SJSA1 (cell line): Measurements from ENCODE around the gene ZSCAN25. TPM values are rescaled to one million over a fixed set of nuclear protein-coding genes. Genes with fewer than 3 reads are reported as not detected.

ENCODE experiments used
- DNase-seq, 2 experiments: peaks; one replicate each; pipeline ENCODE4 v3.0.0-alpha.2; 2015 to 2020; ENCODE audit warnings: low spot score in 2 of 2, low read depth in 1 of 2
- H3K27ac ChIP-seq: fragments of 250-450 bp; sonication (Bioruptor Pico); 2 replicates; pipeline ENCODE4 v1.5.1; 2020; ENCODE audit warnings: mild to moderate bottlenecking, moderate library complexity
- H3K27me3 ChIP-seq: fragments of 250-450 bp; sonication (Bioruptor Pico); replicated peaks from 2 replicates; pipeline ENCODE4 v1.5.1; 2020; ENCODE audit warnings: mild to moderate bottlenecking, moderate library complexity
- H3K36me3 ChIP-seq: fragments of 250-450 bp; sonication (Bioruptor Pico); 2 replicates; pipeline ENCODE4 v1.5.1; 2020; ENCODE audit warnings: mild to moderate bottlenecking
- H3K4me1 ChIP-seq: fragments of 250-450 bp; sonication (Bioruptor Pico); replicated peaks from 2 replicates; pipeline ENCODE4 v1.6.1; 2021; ENCODE audit warnings: mild to moderate bottlenecking
- H3K4me3 ChIP-seq: fragments of 250-450 bp; sonication (Bioruptor Pico); 2 replicates; pipeline ENCODE4 v1.5.1; 2020; ENCODE audit warnings: mild to moderate bottlenecking
- H3K9me3 ChIP-seq: fragments of 250-450 bp; sonication (Bioruptor Pico); replicated peaks from 2 replicates; pipeline ENCODE4 v1.5.1; 2020; ENCODE audit warnings: mild to moderate bottlenecking
- total RNA-seq: library from RNA; depleted of rRNA; stranded (reverse); fragments of >200 nt; shearing (Covaris generic); gene quantifications from 2 replicates; pipeline ENCODE4 v1.2.3, GENCODE V29; 2014; rRNA removed

The ZSCAN25 gene
- total RNA-seq, 1 experiment from 2014 or later = 28.3 TPM

- Histone ChIP-seq H3K9me3 (no peaks in the 10 kb centered on the region), H3K4me1 (no peaks in the 10 kb centered on the region; the same call in 1 of the 2 replicates), H3K27me3 (no peaks in the 10 kb centered on the region), H3K36me3 (no peaks in the 10 kb centered on the region; the same call in 1 of the 2 replicates), H3K4me3 (no peak overlapping the region), H3K27ac (no peak overlapping the region)
- no peak for DNase-seq
Measured at GRCh38 chr7:99672573-99672972, 55.8 kb downstream of the ZSCAN25 start.

DNA sequence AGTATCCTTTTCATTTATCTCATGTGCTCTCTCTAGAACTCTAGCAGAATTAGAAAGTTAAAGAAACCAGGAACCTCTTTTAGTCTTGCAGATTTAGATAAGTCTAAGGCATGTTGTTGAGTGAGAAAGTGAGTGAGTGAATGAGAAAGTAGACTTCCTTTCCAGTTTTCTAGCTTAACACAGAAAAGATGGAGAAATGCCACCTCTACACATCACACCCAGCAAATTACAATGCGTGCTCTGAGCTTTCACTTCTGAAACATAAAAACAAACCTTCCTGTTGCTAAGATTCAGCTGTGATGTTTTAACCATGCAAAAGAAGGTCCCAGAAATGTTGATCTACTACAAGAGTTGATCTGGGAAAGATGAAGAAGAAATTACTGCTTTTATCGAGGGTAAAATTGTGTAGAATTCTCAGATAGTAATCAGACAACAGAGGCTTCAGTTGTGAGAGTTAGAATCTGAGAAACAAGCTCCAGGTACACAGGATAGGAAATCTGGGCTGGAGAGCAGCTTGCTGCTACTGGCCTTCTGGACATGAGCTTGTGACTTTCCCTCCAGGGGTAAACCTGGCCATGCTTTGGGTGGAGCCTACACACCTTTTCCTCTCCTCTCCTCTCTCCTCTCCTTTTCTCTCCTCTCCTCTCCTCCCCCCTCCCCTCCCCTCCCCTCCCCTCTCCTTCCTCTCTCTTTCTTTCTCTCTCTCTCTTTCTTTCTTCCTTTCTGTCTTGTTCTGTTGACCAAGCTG, 58.4 kb downstream of the ZSCAN25 start:
- Histone ChIP-seq H3K27me3 (no peaks in the 10 kb centered on the region), H3K4me1 (peaks cover 5% of the 10 kb centered on the region), H3K27ac (no peak overlapping the region), H3K36me3 (no peaks in the 10 kb centered on the region; the same call in 1 of the 2 replicates), H3K9me3 (no peaks in the 10 kb centered on the region), H3K4me3 (no peak overlapping the region)
- no peak for DNase-seq

GRCh38 chr7:99677013-99677647, 60.4 kb downstream of the ZSCAN25 start:
- DNase-seq = no peak
- H3K4me1 ChIP-seq = peaks cover 5% of the 10 kb centered on the region
- H3K27ac ChIP-seq = no peak overlapping the region
- no peaks in the 10 kb centered on the region; the same call in 1 of the 2 replicates for H3K36me3 ChIP-seq
- H3K27me3 ChIP-seq = no peaks in the 10 kb centered on the region
- H3K4me3 ChIP-seq = no peak overlapping the region
- no peaks in the 10 kb centered on the region for H3K9me3 ChIP-seq

DNA sequence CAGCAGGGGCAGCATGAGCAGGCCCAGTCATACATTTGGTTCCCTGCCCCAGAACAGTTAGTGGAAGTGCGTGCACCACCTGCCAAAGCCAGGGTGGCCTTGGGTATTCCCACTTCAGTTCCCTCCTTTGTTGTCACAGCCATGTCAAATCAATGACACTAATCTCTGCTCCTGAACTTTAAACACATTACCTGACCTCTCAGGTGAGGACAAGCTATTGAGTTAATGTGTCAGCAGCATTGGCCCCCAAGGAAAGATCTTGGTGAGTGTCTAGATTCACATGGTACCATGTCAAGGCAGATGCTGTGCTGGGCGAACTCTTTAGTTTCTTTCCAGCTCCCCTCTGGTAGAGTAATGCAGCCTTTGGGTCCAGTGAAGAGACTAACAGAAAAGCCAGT, 60.9 kb downstream of the ZSCAN25 start:
- Histone ChIP-seq H3K4me3 (no peak overlapping the region), H3K4me1 (peaks cover 5% of the 10 kb centered on the region), H3K36me3 (no peaks in the 10 kb centered on the region; the same call in 1 of the 2 replicates), H3K27ac (no peak overlapping the region), H3K9me3 (no peaks in the 10 kb centered on the region), H3K27me3 (no peaks in the 10 kb centered on the region)
- no peak for DNase-seq

- Histone ChIP-seq H3K4me3 (no peak overlapping the region), H3K36me3 (no peaks in the 10 kb centered on the region; the same call in 1 of the 2 replicates), H3K9me3 (no peaks in the 10 kb centered on the region; the same call in 1 of the 2 replicates), H3K27me3 (no peaks in the 10 kb centered on the region), H3K27ac (no peak overlapping the region), H3K4me1 (peaks cover 5% of the 10 kb centered on the region)
- DNase-seq = peak in 1 of 2 experiments; percentile 45
Measured at GRCh38 chr7:99679032-99679399, 62.3 kb downstream of the ZSCAN25 start.

DNA sequence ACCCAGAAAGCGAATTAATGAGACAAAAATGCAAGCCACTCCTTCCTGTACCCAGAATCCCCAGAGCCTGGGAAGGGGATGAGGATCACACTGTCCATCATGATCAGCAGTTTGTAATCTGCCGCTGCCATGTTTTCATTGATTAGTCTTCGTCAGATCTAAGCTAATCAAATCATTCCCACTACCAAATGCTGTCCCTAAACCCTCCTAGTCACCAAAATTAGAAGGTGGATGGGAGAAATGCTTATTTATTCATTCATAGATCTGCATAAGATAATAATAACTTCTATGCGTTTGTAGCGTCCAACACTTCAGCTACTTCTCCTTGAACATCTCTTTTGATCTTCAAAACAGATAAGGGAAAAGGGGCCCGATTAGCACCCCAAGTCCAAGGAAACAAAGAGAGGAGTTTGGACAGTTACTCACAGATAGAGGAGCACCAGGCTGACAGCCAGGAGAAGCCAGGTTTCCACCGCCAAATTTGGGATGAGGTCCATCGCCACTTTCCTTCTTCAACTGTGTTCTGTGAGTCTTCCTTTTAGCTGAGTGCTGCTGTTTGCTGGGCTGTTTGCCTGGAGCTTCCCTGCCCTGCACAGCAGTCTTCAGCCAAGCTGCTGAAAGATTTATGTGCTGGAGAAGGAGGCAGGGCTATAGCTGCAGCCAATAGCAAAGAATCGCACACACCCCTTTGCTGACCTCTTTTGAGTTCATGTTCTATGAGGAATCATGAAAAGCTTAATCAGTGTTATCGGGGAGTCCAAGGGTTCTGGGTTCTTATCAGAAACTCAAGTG, 62.9 kb downstream of the ZSCAN25 start, which contains the start of gene CYP3A5:
Gene CYP3A5, minus strand, starts transcription at position 597 of the 792 bp plus-strand sequence. Its CDS starts 100 bp downstream, at position 497.
- no peak within 1 kb of the TSS for H3K4me3 ChIP-seq
- no peaks in the 10 kb centered on the region; the same call in 1 of the 2 replicates for H3K36me3 ChIP-seq
- no peaks in the 10 kb centered on the region for H3K27me3 ChIP-seq
- no peaks in the 10 kb centered on the region; the same call in 1 of the 2 replicates for H3K9me3 ChIP-seq
- DNase-seq = no peak
- no peak within 1 kb of the TSS for H3K27ac ChIP-seq
- peaks cover 5% of the 10 kb centered on the region for H3K4me1 ChIP-seq

Other genes starting within 250 kb of the ZSCAN25 start
- gene ARPC1B, start 242.2 kb upstream of the ZSCAN25 start, total RNA-seq = 231 and 362 TPM in 2 replicates
- gene PDAP1, start 208.3 kb upstream of the ZSCAN25 start, total RNA-seq = 150 and 155 TPM in 2 replicates
- 109 and 152 TPM in 2 replicates for gene BUD31, start 208.0 kb upstream of the ZSCAN25 start, total RNA-seq
- 2.2 and 7.3 TPM in 2 replicates for gene PTCD1, start 178.1 kb upstream of the ZSCAN25 start, total RNA-seq
- gene CPSF4, start 178.0 kb upstream of the ZSCAN25 start, total RNA-seq = 32.7 and 39.6 TPM in 2 replicates
- gene ATP5MF, start 150.8 kb upstream of the ZSCAN25 start, total RNA-seq = 650 and 1,516 TPM in 2 replicates
- 3.1 and 11.4 TPM in 2 replicates for gene ZNF789, start 144.1 kb upstream of the ZSCAN25 start, total RNA-seq
- 16.3 and 24.0 TPM in 2 replicates for gene ZNF394, start 116.7 kb upstream of the ZSCAN25 start, total RNA-seq
- 10.2 and 16.1 TPM in 2 replicates for gene ZKSCAN5, start 112.3 kb upstream of the ZSCAN25 start, total RNA-seq
- gene FAM200A, start 64.8 kb upstream of the ZSCAN25 start, total RNA-seq = 6.8 and 7.9 TPM in 2 replicates
- gene ZNF655, start 58.3 kb upstream of the ZSCAN25 start, total RNA-seq = 107 and 109 TPM in 2 replicates
- gene TMEM225B, start 18.7 kb upstream of the ZSCAN25 start, total RNA-seq = 0.41 and 1.1 TPM in 2 replicates
- gene CYP3A5, start 63.0 kb downstream of the ZSCAN25 start, total RNA-seq = 0.37 and 1.8 TPM in 2 replicates
- not detected in 2 replicates for gene CYP3A7, start 118.2 kb downstream of the ZSCAN25 start, total RNA-seq
- gene CYP3A4, start 167.2 kb downstream of the ZSCAN25 start, total RNA-seq = not detected in 2 replicates
- gene CYP3A43, start 211.1 kb downstream of the ZSCAN25 start, total RNA-seq = not detected in 2 replicates